Measurements from ENCODE around the gene CDH13. TPM values are rescaled to one million over a fixed set of nuclear protein-coding genes. Genes with fewer than 3 reads are reported as not detected.

CDH13 gene
- total RNA-seq, 1 donor from 2014 or later, result 46.4 TPM

DNA sequence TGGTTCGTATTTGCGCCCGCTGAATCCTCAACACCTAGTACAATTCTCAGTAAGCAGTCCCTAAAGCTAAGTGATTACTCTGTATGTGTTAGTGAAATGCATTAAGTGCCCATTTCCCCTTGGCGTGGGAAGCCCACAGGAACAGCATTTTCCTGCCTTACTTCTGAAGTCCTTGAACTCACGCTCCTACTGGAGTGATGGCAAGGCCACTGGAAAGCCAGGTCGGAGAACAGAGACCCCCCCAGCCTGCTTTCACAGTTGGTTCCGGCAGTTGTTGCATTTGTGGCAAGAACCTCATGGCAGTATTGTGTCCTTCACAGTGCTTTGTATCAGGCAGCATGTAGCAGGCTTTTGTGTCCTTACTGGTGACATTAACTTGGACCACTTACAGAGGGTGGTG lies 340.7 kb downstream of the CDH13 start:
- Mint-ChIP-seq H3K4me1 (ENCODE audit: unreplicated experiment) (no peaks in the 10 kb centered on the region), H3K27ac (no peak overlapping the region), H3K9me3 (peaks cover 5% of the 10 kb centered on the region), H3K27me3 (peaks cover 4% of the 10 kb centered on the region), H3K36me3 (no peaks in the 10 kb centered on the region), H3K4me3 (no peak overlapping the region)
- DNase-seq (ENCODE audit: extremely low spot score, unreplicated experiment), result no peak
- TF ChIP-seq, protein P1, sequence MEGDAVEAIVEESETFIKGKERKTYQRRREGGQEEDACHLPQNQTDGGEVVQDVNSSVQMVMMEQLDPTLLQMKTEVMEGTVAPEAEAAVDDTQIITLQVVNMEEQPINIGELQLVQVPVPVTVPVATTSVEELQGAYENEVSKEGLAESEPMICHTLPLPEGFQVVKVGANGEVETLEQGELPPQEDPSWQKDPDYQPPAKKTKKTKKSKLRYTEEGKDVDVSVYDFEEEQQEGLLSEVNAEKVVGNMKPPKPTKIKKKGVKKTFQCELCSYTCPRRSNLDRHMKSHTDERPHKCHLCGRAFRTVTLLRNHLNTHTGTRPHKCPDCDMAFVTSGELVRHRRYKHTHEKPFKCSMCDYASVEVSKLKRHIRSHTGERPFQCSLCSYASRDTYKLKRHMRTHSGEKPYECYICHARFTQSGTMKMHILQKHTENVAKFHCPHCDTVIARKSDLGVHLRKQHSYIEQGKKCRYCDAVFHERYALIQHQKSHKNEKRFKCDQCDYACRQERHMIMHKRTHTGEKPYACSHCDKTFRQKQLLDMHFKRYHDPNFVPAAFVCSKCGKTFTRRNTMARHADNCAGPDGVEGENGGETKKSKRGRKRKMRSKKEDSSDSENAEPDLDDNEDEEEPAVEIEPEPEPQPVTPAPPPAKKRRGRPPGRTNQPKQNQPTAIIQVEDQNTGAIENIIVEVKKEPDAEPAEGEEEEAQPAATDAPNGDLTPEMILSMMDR (conservative IDR thresholded peaks at IDR 0.05), result no peak

DNA sequence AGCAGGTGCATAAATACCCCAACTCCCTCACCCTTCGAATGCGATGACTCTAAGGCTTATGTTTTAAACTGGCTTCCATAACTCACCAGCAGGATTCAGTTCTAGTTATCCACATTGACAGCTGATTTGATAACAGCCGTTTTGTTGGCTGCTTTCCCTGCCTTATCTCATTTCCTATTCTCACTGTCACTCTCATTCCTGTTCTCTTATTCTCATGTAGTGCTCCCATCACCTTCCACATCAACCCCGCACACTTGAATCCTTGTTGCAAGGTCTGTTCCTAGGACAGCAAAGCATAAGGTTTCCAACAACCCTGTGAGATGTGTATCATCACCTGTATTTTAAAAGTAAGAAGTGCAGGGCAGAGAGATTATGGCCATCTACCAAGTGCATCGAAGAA lies 344.4 kb downstream of the CDH13 start:
- Mint-ChIP-seq H3K4me3 (no peak overlapping the region), H3K36me3 (no peaks in the 10 kb centered on the region), H3K9me3 (no peaks in the 10 kb centered on the region), H3K27ac (no peak overlapping the region), H3K4me1 (ENCODE audit: unreplicated experiment) (no peaks in the 10 kb centered on the region), H3K27me3 (no peaks in the 10 kb centered on the region)
- no peak for DNase-seq (ENCODE audit: extremely low spot score, unreplicated experiment)
- TF ChIP-seq, protein P1 (conservative IDR thresholded peaks at IDR 0.05), result no peak

DNA sequence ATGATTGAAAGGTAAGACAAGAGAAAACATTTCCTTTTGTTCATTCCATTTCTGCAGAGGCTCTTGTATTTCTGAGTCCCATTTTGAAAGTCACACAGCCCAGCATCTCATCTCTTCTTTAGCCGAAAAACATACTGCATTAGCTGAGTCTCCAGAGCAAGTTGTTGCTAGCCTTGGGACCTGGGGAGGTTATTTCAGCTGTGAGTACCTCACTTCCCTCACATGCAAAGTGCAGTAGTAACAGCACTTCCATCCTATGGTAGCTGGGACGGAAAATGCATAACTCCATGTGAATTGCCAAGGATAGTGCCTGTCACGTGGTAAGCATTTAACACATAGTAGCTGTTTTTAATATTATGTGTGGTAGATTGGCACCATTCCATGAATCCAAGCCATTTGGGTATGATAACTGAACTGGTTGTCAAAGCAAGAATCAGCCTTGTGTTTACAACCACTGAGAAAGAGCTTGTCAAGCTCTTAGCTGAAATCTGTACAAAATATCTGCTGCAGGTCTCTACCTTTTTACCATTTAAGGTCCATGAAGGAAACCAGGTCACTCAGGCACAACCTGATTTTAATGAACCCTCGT lies 345.7 kb downstream of the CDH13 start:
- Mint-ChIP-seq H3K4me3 (no peak overlapping the region), H3K4me1 (ENCODE audit: unreplicated experiment) (no peaks in the 10 kb centered on the region), H3K36me3 (no peaks in the 10 kb centered on the region), H3K27me3 (no peaks in the 10 kb centered on the region), H3K9me3 (no peaks in the 10 kb centered on the region), H3K27ac (no peak overlapping the region)
- no peak for DNase-seq (ENCODE audit: extremely low spot score, unreplicated experiment)
- TF ChIP-seq, protein P1 (conservative IDR thresholded peaks at IDR 0.05), result no peak

DNA sequence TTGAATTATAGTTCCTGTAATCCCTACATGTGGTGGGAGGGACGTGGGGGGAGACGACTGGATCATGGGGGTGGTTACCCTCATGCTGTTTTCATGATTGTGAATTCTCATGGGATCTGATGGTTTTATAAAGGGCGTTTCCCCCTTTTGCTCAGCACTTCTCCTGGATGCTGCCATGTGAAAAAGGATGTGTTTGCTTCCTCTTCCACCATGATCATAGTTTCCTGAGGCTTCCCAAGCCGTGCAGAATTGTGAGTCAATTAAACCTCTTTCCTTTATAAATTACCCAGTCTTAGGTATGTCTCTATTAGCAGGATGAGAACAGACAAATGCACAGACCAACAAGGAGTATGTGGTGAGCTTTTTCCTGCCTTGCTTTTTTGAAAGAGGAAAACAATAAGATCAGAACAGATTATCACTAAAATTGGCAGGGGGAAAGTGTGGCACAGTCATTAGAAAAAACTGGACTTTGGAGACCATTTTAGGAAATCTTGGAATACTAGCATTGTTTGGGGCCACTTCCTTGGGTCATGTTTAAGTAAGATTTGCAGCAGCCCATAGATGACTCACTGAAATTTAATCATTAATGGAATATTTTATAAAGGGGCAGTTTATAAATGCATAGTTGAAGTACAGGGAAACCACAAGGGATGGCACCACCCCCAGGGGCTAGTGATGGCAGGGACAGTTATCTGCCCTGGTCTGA lies 352.8 kb downstream of the CDH13 start:
- no peaks in the 10 kb centered on the region for H3K4me1 Mint-ChIP-seq (ENCODE audit: unreplicated experiment)
- peaks cover 9% of the 10 kb centered on the region for H3K27me3 Mint-ChIP-seq
- no peak for DNase-seq (ENCODE audit: extremely low spot score, unreplicated experiment)
- no peaks in the 10 kb centered on the region for H3K36me3 Mint-ChIP-seq
- TF ChIP-seq, protein P1 (conservative IDR thresholded peaks at IDR 0.05), result no peak
- no peak overlapping the region for H3K4me3 Mint-ChIP-seq
- no peaks in the 10 kb centered on the region for H3K9me3 Mint-ChIP-seq
- H3K27ac Mint-ChIP-seq, result no peak overlapping the region

DNA sequence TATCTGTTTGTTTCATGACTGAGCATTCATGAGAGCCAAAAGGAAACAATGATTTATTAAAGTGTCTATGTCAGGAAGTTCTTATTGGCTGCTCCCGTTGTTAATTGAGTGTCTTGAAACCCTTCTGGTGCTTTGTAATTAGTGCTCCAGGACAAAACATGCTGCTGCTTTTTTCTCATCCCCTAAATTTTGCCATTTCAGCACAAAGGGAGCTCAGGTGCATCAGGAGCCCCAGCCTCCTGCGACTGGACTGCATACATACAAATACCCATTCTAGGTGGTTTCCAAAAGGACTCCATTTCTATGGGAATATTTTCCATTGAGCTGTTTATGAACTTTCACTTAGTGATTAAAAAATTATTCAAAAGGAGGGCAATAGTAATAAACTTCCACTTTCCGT lies 354.0 kb downstream of the CDH13 start:
- no peaks in the 10 kb centered on the region for H3K4me1 Mint-ChIP-seq (ENCODE audit: unreplicated experiment)
- no peaks in the 10 kb centered on the region for H3K9me3 Mint-ChIP-seq
- TF ChIP-seq, protein P1 (conservative IDR thresholded peaks at IDR 0.05), result no peak
- no peaks in the 10 kb centered on the region for H3K36me3 Mint-ChIP-seq
- peaks cover 9% of the 10 kb centered on the region for H3K27me3 Mint-ChIP-seq
- no peak for DNase-seq (ENCODE audit: extremely low spot score, unreplicated experiment)
- H3K27ac Mint-ChIP-seq, result no peak overlapping the region
- no peak overlapping the region for H3K4me3 Mint-ChIP-seq
